ENCODE measurements around the gene CCDC15.

The CCDC15 gene

DNA sequence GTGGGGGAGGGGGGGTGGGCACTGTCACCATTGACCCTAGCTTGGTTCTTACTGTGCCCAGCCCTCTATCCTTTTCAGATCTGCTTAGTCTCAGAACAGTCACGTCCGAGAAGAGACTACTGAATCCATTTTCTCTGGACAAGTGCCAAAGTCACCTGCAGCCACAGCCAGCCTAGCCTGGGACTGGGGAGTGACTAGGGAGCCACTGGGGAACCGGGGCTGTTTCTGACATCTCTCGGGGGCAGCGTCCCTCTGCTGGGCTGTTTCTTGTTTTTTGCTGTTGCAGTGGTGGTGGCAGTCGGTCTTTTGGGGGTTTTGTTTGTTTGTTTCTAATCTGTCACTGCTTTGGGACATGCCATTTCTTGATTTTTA, 117.8 kb downstream of the CCDC15 start:
- no peak for DNase-seq

DNA sequence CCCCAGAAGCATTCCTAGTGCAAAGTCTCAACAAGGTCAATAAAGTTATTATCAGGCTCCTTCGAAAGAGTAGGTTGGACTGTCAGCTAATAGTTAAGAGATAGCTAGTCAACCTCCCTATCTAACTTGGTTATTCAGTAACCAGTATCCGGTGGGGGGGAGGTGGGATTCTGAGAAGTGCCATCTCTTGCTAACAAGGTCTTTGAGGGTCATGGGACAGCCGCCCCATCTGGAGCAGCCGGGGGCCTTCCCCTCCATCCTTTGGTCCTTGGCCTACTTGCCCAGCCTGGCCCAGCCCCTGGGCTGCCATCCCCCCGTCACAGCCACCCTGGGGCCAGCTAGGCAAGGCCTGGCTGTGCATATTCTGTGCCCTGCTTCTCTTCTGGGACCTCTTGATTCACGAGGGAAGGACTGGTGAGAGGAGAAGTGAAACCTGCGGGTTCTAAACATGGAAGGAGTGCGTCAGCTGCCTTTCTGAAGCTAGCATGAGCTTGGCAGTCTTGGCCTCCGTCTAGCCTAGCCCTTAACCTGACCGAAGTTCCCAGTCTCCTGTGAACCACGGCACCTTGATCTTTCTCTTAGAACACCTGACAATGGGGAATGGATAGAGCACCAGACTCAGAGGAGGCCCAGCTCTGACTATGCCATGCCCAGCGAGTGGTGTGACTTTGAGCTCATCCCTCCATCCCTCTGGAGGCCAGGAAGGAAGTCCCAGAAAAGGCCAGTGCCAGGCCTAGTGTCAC, 118.4 kb downstream of the CCDC15 start:
- DNase-seq: no peak

DNA sequence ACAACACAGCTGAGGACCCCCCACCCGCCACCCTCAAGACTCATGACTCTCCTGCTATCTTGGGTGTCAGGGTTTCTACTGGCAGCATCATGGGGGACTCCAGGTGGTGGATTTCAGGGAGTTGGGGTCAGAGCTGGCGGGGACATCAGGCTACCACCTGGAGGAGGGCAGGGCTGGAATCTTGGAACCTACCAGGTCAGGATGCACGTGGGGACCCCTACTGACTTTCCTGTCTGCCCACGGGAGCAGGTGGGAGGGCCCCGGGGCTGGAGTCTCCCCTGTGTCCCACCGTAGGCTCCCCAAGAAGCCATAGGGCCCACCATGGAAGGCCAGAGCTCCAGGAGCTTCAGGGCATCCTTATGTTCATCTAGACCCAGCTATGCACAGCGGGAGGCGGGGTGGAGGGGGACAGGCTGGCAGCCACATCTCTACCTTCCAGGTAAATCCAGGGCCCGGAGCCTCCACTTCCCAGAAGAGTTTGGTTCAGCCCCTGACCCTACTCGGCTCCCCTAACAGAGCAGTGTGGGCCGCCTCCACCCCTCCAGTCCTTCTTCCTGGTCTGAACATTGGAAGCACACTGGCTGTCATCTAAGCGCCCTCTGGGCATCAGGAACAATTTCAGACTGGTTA, 119.1 kb downstream of the CCDC15 start:
- DNase-seq: no peak

DNA sequence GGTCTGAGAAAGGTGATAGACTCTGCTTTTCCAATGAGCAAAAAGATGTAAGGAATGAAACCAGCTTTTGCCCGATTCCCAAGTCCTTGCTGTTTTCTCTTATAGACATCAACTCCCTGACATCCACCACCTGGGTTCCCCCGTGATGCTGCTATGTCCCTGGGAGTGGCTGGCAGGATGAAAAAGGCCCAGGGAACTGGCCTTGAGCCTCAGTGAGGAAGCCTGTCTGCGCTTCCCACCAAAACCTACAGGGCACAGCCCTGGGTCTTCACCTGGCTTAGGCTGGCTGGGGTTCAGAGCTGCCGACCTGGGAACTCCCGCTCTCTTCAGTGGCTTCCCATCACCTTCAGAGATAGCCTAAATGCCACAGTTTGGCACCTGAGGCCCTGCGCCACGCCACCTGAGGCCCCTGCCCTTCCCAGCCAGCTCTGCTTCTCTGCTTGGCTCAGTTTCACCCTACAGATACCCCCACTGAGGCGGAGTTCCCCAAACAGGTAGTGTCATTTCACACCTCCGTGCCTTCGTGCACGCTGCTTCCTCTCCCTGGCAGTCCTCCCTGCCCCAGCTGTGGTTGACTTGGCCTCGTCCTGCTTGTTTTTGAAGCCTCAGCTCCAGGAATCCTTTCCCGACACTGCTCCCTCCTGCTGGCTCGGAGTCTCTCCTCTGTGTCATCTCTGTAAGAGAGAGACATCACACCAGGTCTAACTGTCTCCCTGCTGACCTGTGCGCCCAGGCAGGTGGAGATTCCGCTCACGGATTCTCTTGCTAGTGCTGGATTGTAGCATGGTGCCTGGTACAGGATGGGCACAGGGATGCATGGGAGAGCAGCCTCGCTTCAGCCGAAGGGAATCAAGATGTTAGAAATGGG, 119.8 kb downstream of the CCDC15 start:
- DNase-seq: no peak

DNA sequence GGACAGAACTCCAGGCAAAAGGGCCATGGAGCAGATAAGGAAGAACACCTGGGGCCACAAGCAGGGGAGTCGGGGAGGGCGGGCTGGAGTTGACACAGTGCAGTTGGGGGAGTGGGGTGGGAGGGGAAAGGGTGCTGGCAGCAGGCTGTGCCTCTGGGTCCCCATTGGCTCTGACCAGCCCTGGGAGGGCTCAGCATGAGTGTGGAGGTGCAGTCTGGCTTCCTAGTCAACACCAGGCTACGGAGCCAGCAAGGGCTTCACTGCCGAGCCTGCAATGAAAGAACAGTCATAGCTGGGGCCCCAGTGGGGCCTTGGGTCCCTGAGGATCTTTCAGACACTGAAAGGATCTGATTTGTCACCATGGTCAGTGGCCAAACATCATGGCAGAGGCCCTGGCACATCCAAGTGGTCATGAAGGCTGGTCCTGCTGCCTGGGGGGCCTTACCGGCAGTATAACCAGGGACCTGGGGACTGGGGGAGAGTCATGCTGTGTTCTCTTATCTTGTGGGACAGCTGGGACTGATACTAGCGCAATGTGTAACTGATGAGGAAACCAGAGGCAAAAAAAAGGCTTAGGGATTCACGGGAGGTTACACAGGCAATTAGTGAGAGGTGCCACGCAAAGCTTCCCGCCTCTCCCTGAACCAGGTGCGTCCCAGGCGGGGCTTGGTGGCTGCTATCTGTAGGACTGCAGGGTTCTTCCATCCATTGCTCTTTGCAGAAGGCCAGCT, 120.7 kb downstream of the CCDC15 start:
- no peak for DNase-seq

DNA sequence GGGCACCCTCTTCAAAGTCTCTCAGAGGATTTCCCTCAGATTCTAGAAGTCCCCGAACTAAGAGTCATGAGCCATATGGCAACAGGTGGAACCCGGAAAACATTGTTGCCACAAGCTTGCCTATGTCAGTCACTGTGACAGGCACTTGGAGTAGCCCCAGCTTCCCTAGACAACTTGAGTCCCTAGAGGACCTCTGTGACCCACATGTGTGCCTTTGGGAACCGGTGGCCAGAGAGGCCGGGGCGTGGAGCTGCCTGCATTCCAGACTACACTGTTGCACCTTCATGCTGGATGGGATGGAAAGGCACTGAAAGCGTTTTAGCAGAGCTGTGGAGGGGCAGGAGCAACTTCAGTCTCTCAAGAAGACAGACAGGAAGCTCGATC, 121.2 kb downstream of the CCDC15 start:
- DNase-seq: no peak

DNA sequence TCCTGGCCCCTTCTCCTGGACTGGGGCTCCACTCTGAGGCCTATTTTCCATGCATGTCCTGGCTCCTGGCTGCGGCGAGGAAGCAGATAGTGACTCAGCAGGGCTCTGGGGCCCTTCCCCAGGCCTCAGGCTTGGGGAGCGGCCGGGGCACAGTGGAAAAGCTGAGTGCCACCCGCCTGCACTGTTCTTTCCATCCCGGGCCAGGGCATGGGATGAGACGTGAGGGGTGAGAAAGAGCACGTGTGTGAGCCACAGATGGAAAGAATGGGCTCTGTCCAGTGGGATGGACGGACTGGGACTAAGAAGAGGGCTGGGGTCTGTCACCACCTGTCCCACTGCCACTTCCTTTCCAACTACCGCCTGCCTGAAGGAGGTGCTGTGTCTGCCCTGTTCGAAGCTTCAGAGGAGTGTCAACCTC, 121.9 kb downstream of the CCDC15 start:
- no peak for DNase-seq

DNA sequence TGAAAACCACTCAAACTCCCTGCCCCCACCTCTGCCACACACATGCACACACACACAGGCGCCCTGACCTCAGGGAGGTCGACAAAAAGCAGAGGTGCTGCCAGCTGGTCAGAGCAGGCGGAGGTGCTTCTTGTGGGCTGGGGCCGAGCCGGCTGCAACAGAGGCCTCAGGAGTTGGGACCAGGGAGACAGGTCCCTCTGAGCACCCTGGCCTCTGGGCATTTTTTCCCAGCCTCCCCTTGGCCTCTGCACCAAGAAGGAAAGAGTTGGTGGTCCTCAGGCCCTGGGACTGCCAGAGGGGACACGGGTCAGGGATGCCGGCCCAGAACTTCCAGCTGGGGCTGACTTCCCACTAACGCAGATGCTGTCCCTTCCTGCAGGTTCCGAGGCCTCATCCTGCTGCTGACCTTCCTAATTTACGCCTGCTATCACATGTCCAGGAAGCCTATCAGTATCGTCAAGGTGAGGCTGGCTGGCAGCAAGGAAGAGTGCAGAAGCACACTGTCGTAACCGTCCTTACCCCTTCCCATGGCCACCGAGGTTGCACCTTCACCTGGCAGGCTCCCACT, 122.5 kb downstream of the CCDC15 start:
- no peak for DNase-seq

DNA sequence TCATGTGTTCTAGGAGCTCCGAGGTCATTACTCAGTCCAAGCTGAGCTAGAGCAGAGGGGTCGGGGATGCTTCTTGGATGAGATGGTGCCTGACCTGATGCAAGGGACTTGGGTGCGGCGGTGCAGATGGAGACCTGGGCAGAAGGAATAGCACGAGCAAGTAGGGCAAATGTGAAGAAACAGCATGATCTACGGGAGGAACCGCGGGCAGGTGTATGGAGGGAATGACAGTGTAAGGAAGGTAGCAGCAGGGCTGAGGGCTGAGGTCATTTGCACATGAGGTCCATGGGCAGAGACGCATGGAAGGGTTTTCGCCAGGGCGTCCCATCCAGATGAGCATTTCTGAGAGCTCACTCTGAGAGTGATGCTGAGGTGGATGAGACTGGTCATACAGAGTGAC, 124.0 kb downstream of the CCDC15 start:
- DNase-seq: no peak

DNA sequence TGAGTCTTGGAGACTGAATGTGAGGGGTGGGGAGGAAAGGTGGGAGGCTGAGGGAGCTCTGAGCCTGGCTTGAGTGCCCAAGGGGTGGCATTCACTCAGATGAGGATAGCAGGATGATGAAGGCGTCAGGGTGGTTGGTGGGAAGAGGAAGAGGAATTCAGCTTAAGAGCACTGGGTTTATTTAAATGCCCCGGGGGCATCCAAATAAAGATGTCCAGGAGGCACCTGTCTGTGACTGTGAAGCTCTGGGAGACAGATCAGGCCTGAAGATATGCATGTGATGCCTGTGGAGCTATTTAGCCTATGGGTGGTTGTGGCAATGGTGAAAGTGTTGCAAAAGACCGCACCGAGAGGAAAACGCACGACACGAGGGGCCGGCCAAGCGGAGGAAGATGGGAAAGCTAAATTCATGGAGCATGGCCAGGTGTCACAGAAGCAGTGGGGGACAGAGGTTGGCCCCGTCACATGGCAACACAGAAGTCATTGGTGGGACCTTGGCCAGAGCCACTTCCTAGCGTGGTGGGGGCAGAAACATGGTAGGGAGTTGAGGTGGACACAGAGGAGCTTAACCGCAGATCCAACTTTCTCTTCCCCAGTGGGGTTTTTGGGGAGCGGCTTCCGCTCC, 124.6 kb downstream of the CCDC15 start:
- no peak for DNase-seq

DNA sequence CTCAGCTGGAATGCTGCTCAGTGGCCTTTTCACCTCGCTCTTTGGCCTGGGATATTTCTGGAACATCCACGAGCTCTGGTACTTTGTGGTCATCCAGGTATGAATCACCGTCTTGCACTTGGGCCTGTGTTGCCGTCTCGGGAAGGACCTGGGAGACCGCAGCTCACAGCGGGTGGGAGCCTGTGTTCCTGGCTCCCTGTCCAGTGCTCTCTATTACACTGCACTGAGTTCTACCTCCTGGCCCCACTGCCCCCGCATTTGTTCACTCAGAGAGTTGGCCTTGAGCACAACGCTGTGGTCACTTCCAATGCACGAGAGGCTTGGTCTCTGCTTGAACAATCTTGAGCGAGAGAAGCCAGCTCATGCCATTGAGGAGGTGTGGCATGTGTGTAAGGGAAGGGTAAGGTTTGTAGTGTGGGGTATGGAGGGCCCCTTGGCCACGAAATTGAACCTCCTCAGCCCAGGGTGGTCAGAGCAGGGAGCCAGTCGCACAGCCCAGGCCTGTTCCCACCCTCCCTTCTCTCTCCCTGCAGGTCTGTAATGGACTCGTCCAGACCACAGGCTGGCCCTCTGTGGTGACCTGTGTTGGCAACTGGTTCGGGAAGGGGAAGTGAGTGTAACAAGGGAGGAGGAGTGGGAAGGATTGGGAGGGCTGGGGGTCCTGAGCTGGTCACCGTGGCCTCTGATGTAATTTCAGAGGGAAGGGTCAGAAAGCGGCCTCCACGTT, 125.3 kb downstream of the CCDC15 start:
- no peak for DNase-seq

DNA sequence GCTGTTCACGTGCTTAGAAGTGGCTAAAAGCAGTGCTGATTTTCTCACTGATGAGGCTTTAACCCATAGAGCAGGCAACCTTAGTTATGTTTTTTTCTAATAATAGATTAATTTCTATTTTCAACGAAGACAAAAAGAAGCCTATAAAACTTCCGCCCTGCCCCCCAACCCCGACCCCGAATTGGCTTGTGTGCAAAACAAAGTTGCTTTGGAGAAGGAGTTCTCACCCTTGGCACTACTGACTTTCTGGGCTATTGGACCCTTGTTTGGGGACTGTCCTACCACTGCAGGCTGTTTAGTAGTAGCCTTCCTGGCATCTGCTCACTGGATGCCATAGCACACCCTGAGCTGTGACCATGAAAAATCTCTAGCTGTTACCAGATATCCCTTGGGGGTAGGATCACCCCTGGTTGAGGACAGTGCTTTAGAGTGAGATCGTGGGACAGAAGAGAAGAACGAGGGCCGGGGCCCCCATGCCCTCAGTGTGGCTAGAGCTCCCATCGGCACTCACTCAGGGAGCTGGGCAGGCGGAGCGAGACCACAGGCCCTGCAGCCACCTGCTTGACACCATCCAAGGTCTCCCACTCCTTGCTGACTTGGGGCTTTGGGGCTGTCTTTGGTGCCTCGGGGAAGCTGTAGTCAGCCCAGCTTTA, 126.0 kb downstream of the CCDC15 start:
- no peak for DNase-seq

DNA sequence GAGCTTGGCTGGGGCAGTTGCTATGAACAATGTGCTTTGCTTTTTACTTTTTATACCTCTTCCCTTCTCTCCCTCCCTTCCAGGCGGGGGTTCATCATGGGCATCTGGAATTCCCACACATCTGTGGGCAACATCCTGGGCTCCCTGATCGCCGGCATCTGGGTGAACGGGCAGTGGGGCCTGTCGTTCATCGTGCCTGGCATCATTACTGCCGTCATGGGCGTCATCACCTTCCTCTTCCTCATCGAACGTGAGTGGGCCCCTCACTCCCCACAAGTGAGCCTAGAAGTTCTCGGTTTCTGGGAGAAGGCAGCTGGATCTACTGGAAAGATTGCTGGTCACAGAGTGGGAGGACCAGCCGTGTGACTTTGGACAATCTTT, 126.5 kb downstream of the CCDC15 start:
- no peak for DNase-seq

DNA sequence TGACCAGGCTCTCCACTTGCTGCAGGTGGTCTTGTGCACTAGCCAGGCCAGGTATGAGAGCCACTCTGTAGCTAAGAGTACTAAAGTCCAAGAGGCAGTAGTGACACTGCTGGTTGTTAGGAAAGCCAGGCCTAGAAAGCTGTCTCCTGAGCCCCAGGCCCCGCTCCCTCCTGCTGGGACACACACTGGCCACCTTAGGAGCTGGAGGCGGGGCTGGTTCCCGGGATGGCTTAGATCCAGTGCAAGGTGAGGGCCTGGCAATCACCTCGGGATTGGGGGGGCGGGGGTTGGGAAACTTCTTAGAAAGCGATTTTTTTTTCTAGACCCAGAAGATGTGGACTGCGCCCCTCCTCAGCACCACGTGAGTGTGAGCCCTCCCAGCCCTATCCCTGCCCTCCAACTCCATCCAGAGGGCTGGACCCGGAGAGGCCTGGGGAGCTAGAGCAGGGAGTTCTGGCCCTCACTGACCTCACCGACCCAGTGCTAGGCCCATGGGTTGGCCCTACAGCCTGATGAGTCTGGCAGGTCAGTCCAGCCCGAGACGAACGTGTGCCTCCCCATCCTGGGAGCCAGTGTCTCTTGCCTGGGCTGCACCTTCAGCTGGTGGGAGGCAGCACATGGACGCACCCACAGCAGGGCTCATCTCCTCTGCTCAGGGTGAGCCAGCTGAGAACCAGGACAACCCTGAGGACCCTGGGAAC, 127.2 kb downstream of the CCDC15 start:
- no peak for DNase-seq

DNA sequence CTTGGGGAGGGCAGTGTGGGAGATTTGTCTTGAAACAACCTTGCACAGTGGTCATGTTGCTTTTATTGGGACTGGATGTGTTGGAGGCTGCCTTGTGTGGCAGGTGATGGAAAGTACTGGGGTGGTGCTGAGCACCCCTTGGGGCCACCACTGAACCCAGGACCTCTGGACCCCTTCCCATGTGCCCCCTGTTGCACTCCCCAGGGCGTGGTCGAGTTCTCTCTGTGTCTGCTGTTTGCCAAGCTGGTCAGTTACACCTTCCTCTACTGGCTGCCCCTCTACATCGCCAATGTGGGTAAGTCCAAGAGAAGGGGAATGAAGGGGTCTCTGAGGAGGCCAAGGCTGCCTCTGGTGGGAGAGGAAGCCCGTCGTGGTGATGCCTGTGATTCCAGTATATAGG, 128.0 kb downstream of the CCDC15 start:
- no peak for DNase-seq

DNA sequence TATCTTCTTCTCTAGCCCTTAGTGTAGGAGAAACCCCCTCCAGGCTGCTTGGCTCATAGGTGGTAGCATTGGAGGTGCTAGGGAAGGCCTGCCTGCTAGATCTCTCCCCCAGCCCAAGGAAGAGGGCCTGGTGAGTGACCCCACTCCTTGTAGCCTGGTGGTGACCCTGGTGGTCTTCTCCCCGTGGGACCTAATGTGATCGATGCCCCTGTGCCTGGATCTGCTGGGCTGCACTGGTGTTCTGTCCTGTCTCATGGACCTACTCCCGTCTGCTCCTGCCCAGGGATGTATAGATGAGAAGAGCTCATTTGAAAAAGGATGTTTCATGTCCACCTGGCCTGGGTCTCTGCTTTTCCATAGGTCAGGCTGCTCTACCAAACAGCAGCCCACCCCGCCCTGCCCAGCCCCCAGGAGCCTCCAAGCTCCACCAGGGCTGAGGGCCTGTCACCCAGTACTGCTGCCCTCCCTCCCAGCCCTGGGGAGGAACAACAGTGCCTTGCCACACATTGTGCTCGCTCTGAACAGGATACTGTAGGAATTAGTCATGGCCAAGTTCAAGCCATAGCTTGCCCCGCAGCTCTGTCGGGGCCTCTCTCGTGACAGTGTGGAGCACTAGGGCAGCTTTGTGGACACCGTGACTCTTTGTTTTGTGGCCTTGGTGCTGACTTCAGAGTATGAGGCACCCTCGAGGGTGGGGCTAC, 128.8 kb downstream of the CCDC15 start:
- no peak for DNase-seq

DNA sequence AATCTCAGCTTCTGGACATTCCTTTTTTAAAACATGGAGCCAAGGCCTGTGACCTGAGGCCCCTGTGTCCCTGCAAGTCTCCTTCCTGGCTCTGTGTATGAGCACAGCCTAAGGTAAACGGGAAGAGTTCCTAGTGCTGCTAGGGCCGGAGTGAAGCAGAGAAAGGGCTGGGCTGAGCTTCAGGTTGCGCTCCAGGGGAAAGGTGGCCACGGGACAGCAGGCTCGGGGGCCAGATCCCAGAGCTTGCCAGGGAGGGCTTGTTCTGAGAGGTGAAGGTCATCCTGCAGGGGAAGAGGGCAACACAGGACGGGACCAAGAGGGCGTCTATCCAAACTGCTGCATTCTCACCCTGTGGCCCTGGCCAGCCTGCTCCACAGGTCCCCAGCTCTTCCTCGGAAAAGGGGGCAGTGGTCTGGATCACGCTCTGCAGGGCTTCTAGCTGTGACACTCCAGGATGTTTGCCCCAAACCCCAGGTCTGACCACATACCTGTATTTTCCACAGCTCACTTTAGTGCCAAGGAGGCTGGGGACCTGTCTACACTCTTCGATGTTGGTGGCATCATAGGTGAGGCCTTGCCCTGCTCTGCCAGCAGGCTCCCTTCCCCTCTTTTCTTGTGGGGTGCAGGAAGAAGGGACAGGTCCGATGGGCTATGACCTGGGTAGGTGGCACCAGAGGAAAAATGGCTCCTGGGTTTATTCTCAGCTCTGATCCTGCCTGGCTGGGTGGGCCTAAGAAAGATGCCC, 129.5 kb downstream of the CCDC15 start:
- DNase-seq: no peak

DNA sequence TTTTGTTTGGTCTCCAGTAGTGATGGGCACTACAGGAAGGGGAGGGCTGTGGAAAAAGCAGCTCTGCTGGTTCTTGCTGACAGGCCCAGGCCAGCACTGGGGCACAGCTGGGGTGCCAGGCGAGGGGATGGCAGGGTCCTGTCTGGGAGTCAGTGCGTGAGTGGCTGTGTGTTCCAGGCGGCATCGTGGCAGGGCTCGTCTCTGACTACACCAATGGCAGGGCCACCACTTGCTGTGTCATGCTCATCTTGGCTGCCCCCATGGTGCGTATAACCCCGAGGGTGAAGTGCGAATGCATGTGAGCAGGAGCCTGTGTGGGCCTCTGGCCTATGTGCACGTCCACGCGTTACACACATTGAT, 130.0 kb downstream of the CCDC15 start:
- DNase-seq: no peak

DNA sequence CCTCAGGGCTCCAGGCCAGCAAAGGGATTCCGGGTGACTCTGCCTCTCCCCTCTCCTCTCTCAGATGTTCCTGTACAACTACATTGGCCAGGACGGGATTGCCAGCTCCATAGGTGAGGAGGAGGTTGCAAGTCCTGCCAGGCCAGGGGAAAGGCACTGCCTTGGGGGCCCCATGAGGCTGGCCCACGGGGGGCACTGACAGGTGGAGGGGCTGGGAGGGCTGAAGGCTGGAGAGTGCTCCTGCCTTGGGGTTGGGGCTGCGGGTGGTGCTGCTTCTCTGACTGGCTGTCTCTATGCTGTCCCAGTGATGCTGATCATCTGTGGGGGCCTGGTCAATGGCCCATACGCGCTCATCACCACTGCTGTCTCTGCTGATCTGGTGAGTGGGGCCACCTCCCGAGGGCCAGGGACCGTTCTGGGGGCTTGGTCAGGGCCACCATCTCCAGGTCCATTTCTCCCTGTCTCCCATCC, 130.8 kb downstream of the CCDC15 start:
- DNase-seq: no peak

All from NK-92 treated with Interleukin-12 subunit alpha and Interleukin-12 subunit beta, amount 100 ng/mL, for 24 hours (cell line).